ENCODE data around the gene EPB41. TPM values are rescaled to one million over a fixed set of nuclear protein-coding genes. Genes with fewer than 3 reads are reported as not detected.

EPB41 gene
- total RNA-seq, 1 donor from 2014 or later, result 15.5 TPM

DNA sequence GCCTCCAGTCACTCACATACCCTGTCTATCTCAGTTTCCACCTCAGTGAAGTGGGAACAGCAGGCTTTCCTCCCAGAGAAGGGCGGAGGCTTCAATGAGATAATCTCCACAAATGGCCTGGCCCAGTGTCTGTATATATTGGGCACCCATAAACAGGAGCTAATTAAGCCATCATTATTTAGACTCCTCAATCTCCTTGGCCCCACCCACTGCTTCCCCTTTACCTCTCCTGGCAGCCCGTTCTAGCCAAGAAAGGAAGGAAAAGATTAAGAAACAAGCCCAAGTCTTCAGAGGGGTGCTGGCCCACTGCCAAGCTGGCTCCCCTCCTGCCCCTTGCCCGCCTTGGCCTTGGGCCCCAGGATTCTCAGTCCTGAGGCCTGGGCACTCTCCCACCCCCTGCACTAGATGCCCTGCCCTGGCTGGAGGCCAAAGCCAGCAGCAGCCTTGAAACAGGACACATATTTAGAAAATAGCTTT, 15.9 kb upstream of the EPB41 start:
- H3K4me3 ChIP-seq (ENCODE audit: low read depth, low read length), result no peak overlapping the region
- no peak for DNase-seq (ENCODE audit: low read depth)
- TF ChIP-seq, protein P1, sequence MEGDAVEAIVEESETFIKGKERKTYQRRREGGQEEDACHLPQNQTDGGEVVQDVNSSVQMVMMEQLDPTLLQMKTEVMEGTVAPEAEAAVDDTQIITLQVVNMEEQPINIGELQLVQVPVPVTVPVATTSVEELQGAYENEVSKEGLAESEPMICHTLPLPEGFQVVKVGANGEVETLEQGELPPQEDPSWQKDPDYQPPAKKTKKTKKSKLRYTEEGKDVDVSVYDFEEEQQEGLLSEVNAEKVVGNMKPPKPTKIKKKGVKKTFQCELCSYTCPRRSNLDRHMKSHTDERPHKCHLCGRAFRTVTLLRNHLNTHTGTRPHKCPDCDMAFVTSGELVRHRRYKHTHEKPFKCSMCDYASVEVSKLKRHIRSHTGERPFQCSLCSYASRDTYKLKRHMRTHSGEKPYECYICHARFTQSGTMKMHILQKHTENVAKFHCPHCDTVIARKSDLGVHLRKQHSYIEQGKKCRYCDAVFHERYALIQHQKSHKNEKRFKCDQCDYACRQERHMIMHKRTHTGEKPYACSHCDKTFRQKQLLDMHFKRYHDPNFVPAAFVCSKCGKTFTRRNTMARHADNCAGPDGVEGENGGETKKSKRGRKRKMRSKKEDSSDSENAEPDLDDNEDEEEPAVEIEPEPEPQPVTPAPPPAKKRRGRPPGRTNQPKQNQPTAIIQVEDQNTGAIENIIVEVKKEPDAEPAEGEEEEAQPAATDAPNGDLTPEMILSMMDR (conservative IDR thresholded peaks at IDR 0.05; ENCODE audit: low read depth, low read length), result no peak

DNA sequence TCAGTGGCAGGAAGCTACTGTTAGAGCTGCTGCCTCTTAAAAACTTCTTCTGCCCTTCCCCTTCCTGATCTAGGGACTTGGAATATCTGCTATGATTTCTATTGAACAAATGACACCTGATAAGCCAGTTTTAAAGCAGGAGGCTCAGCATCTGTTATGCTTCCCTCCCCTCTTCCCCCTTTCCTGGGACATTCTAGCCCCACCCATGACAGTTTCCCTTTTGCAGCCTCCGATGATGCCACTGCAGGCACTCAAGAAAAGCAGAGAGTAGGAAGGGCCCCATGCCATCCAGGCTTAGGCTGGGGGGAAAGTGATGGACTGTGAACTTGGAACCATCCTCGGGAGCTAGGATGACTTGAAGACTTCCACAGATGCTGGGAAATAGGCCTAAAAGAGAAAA, 15.1 kb upstream of the EPB41 start:
- TF ChIP-seq, protein P1 (conservative IDR thresholded peaks at IDR 0.05; ENCODE audit: low read depth, low read length), result no peak
- no peak overlapping the region for H3K4me3 ChIP-seq (ENCODE audit: low read depth, low read length)
- DNase-seq (ENCODE audit: low read depth), result no peak

DNA sequence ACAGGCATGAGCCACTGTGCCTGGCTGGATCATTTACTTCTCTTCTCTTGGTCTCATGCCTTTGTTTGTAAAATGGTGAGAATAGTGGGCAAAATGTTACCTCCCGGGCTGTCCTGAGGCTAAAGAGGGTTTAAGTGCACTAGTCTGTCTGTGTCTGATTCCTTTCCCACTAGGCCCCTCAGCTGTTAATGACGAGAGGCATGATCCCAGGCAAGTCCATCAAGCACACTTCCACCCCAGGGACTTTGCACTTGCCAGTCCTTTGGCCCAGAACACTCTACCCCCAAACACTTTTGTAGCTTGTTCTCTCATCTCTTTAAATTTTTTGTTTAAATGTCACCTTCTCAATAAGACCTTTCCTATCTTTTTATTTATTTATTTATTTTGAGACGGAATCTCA, 13.8 kb upstream of the EPB41 start:
- TF ChIP-seq, protein P1 (conservative IDR thresholded peaks at IDR 0.05; ENCODE audit: low read depth, low read length), result no peak

DNA sequence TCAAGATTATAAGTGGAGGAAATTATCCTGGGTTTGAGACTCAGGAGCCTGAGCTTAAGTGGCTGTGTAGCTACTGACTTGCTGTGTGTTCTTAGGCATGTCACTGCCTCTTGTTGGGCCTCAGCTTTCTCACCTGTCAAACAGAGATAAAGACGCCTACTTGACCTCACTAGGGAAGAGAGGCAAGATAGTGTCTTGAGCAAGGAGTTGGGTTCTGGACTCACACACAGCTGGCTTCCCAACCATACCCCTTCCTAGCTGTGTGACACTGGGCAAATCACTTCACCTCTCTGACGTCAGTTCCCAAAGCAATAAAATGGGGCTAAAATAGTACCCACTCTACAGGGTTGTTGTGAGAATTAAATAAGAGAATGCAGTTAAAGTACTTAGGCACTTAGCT, 11.6 kb upstream of the EPB41 start:
- H3K4me3 ChIP-seq (ENCODE audit: low read depth, low read length), result no peak overlapping the region
- TF ChIP-seq, protein P1 (conservative IDR thresholded peaks at IDR 0.05; ENCODE audit: low read depth, low read length), result no peak
- DNase-seq (ENCODE audit: low read depth), result no peak

More for the DNA sequence above, 13.8 kb upstream of the EPB41 start:
- H3K4me3 ChIP-seq (ENCODE audit: low read depth, low read length), result no peak overlapping the region
- DNase-seq (ENCODE audit: low read depth), result no peak

DNA sequence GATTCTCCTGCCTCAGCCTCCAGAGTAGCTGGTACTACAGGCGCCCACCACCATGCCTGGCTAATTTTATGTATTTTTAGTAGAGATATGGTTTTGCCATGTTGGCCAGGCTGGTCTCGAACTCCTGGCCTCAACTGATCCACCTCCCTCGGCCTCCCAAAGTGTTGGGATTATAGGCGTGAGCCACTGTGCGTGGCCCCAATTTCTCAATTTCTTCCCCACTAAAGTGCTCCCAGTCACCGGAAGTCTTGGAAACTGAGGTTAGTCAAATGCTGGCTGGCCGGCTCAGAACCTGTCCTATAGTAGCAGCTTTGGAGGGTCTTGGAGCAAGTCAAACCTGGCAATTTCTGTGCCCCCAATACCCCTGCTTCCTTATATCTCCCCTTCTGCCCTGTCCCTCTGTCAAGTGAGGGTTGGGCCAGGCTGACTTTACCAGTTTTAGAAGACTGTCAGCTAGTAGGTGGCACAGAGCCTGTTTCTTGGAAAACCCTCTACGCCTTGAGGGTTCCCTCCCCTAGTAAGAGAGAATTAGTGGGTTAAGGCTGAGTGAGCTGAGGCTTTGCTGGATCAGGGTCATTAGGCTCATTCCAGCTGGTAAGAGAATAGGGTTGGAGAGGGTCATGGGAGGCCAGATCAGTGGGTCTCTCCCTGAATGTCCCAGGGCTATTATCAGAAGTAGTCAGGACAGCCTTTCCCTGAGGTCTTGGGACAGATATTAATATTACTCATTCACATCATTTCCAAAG, 8.3 kb upstream of the EPB41 start:
- DNase-seq (ENCODE audit: low read depth), result no peak
- TF ChIP-seq, protein P1 (conservative IDR thresholded peaks at IDR 0.05; ENCODE audit: low read depth, low read length), result no peak
- no peak overlapping the region for H3K4me3 ChIP-seq (ENCODE audit: low read depth, low read length)

DNA sequence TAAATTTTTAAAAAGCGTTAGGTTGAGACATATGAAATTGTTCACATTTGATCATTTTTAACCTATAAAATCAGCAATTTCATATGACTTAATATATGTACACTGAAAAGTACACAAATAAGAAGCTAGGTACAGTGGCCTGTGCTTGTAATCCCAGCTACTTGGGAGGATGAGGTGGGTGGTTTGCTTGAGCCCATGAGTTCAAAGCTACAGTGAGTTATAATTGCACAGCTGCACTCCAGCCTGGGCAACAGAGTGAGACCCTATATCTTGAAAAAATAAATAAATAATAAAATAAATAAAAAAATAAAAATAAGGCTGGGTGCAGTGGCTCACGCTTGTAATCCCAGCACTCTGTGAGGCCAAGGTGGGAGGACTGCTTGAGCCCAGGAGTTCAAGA, 5.2 kb upstream of the EPB41 start:
- TF ChIP-seq, protein P1 (conservative IDR thresholded peaks at IDR 0.05; ENCODE audit: low read depth, low read length), result no peak
- H3K4me3 ChIP-seq (ENCODE audit: low read depth, low read length), result no peak overlapping the region
- DNase-seq (ENCODE audit: low read depth), result no peak
